ENCODE results near the gene TIPARP.
"Not testable (repeated sequence)": the region's sequence is repeated elsewhere in the genome, so short reads cannot be mapped to it uniquely, and the experiment has no call there.

The TIPARP gene

GRCh38 chr3:156716105-156716862 lies 41.9 kb downstream of the TIPARP start:
- DNase-seq, result no peak

- no peak for DNase-seq
These were observed 44.4 kb downstream of the TIPARP start for GRCh38 chr3:156718622-156719306.

- DNase-seq, result no peak
These were observed 46.4 kb downstream of the TIPARP start for GRCh38 chr3:156720826-156721225.

GRCh38 chr3:156721687-156722618 lies 47.6 kb downstream of the TIPARP start:
- DNase-seq, result no peak

GRCh38 chr3:156723182-156723619 lies 48.8 kb downstream of the TIPARP start:
- no peak for DNase-seq

GRCh38 chr3:156725682-156726081 lies 51.3 kb downstream of the TIPARP start:
- no peak for DNase-seq

- no peak for DNase-seq
These were observed 52.1 kb downstream of the TIPARP start for GRCh38 chr3:156726456-156726855.

GRCh38 chr3:156727519-156728205 lies 53.3 kb downstream of the TIPARP start:
- DNase-seq, result no peak

GRCh38 chr3:156728267-156728985 lies 54.0 kb downstream of the TIPARP start:
- no peak for DNase-seq

GRCh38 chr3:156729460-156730179 lies 55.2 kb downstream of the TIPARP start:
- no peak for DNase-seq

- no peak for DNase-seq
These were observed 57.4 kb downstream of the TIPARP start for GRCh38 chr3:156731813-156732212.

GRCh38 chr3:156732261-156732660 lies 57.9 kb downstream of the TIPARP start:
- no peak for DNase-seq

GRCh38 chr3:156732715-156733421 lies 58.5 kb downstream of the TIPARP start:
- no peak for DNase-seq

GRCh38 chr3:156734661-156735060 lies 60.3 kb downstream of the TIPARP start:
- DNase-seq, result not testable (repeated sequence)

- no peak for DNase-seq
These were observed 61.1 kb downstream of the TIPARP start for GRCh38 chr3:156735471-156735870.

GRCh38 chr3:156737049-156737448 lies 62.7 kb downstream of the TIPARP start:
- DNase-seq, result not testable (repeated sequence)

- DNase-seq, result no peak
These were observed 63.9 kb downstream of the TIPARP start for GRCh38 chr3:156738251-156738650.

GRCh38 chr3:156739976-156740375 lies 65.6 kb downstream of the TIPARP start:
- no peak for DNase-seq

GRCh38 chr3:156740581-156740980 lies 66.2 kb downstream of the TIPARP start:
- not testable (repeated sequence) for DNase-seq

- DNase-seq, result no peak
These were observed 67.5 kb downstream of the TIPARP start for GRCh38 chr3:156741935-156742334.

- DNase-seq, result no peak
These were observed 68.0 kb downstream of the TIPARP start for GRCh38 chr3:156742401-156742800.

All from stimulated activated naive CD4-positive, alpha-beta T cell (primary cell).